Measurements from ENCODE around the gene CENPH.
"Not testable (repeated sequence)": the region's sequence is repeated elsewhere in the genome, so short reads cannot be mapped to it uniquely, and the experiment has no call there.

CENPH gene

GRCh38 chr5:69211200-69211599 is 21.8 kb downstream of the CENPH start:
- DNase-seq = no peak

- DNase-seq = no peak
These were observed 22.6 kb downstream of the CENPH start for GRCh38 chr5:69212022-69212421.

DNA sequence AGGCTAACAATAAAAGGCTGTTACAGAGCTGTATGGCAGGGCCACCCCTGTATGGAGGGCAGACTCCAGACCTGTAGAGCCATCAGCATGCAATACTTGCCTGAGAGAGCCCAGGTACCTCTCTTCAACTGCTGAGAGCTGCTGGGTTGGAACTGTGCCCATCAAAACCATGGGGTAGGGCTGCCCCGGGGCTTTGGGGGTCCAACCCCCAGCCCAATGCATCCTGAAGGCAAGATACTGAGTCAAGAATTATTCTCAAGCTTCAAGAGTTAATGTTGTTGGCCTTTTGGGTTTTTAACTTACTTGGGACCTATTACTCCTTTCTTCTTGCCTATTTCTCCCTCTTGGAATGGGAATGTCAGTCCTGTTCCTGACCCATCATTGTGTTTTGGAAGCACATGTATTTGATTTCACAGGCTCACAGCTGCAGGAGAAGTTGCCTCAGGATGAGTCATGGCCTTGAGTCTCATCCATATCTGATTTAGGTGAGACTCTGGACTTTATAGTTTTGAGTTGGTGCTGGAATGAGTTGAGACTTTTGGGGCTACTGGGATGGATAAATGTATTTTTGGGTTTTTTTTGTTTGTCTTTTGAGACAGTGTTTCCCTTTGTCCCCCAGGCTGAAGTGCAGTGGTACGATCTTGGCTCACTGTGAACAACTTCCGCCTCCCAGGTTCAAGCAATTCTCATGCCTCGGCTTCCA is 24.3 kb downstream of the CENPH start:
- DNase-seq = no peak

- no peak for DNase-seq
These were observed 27.7 kb downstream of the CENPH start for GRCh38 chr5:69217151-69217511.

DNA sequence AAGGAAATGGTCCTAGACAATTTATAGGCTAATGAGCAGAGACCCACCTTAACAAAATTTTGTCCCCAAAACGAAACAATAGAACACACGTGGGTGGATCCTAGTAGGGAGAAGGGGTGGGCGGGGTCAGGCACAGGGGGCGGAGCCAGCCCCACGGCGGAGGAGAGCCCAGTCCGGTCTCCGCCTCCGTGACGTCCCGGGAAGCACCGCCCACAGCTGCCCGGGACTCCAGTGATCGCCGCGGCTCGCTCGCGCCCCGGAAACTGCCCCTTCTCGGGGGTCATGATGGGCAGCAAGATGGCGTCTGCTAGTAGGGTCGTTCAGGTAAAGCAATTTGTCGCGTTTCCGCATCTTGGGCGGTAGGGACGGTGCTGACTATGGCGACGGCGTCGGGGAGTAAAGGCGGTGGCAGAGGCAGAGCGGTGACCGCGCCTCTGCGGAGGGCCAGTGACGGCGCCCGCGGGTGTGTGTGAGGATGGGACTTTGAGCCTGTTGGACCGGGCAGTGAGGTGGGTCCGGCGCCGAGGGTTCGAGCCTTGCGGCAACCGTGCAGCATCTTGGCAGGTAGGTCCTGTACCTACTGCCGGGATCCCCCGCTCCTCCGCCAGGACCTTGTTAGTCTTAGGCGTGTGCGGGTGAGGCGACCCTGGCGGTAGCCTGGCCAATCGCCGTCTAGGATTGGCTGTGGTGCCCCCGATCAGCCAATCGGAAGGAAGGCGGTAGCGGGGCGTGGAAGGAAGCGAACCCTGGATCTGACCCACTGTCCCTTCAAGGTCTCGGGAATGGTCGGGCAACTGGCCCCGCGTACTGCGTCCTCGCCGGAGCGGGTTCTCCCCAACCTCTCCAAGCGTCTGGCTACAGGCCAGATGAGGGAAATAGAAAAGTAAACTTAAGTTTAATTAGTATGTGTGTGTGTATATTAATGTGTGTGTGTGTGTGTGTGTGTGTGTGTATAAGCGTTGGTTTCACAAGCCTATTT is 28.5 kb downstream of the CENPH start:
- peak; percentile 81 to 95 for DNase-seq

DNA sequence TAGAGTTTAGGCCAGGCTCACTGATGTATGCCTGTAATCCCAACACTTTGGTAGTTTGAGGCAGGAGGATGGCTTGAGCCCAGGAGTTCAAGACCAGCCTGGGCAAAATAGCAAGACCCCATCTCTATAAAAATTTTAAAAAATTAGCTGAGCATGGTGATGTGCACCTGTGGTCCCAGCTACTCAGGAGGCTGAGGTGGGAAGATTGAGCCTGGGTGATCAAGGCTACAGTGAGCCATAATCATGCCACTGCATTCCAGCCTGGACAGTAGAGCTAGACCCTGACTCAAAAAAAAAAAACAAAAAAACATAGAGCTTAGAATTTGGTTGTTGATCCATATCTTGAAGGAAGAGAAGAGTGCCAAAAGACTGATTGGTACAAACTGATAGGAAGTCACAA is 30.6 kb downstream of the CENPH start:
- no peak for DNase-seq

DNA sequence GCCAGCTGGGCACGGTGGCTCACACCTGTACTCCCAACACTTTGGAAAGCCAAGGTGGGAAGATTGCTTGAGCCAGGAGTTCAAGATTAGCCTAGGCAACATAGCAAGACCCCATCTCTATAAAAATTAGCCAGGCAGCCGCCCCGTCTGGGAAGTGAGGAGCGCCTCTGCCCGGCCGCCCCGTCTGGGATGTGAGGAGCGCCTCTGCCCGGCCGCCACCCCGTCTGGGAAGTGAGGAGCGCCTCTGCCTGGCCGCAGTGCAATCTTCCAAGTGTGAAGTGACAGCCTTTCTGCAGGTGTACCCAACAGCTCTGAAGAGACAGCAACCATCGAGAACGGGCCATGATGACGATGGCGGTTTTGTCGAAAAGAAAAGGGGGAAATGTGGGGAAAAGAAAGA is 31.0 kb downstream of the CENPH start:
- not testable (repeated sequence) for DNase-seq

GRCh38 chr5:69220833-69221232 is 31.4 kb downstream of the CENPH start:
- DNase-seq = not testable (repeated sequence)

DNA sequence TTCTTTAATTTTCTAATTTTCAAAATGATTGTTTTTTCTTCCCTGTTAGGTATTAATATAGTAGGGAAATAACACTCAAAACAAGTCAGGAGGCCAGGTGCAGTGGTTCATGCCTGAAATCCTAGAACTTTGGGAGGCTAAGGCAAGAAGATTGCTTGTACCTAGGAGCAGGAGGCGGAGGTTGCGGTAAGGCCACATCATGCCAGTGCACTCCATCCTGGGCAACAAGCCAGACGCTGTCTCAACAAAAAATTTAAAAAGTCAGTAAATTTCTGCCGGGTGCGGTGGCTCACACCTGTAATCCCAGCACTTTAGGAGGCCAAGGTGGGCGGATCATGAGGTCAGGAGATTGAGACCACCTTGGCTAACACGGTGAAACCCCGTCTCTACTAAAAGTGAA is 35.1 kb downstream of the CENPH start:
- DNase-seq = no peak

DNA sequence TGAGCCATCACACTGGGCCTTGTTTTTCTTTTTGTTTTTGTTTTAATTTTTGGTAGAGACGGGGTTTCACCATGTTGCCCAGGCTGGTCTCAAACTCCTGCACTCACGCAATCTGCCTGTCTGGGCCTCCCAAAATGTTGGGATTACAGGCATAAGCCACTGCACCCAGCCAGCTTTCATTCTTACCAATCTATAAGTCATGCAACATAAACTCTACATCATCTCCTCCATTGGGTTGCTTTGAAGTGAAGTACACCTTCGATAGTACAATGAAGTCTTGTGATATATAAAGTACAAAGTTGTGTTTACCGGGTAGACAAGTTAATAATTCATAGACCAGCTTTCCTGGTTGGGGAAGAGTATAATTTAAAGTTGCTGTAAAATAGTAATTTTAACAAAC is 36.5 kb downstream of the CENPH start:
- no peak for DNase-seq

- no peak for DNase-seq
These were observed 40.8 kb downstream of the CENPH start for GRCh38 chr5:69230181-69230580.

- DNase-seq = no peak
These were observed 41.9 kb downstream of the CENPH start for GRCh38 chr5:69231281-69231680.

GRCh38 chr5:69231851-69232250 is 42.5 kb downstream of the CENPH start:
- DNase-seq = no peak

DNA sequence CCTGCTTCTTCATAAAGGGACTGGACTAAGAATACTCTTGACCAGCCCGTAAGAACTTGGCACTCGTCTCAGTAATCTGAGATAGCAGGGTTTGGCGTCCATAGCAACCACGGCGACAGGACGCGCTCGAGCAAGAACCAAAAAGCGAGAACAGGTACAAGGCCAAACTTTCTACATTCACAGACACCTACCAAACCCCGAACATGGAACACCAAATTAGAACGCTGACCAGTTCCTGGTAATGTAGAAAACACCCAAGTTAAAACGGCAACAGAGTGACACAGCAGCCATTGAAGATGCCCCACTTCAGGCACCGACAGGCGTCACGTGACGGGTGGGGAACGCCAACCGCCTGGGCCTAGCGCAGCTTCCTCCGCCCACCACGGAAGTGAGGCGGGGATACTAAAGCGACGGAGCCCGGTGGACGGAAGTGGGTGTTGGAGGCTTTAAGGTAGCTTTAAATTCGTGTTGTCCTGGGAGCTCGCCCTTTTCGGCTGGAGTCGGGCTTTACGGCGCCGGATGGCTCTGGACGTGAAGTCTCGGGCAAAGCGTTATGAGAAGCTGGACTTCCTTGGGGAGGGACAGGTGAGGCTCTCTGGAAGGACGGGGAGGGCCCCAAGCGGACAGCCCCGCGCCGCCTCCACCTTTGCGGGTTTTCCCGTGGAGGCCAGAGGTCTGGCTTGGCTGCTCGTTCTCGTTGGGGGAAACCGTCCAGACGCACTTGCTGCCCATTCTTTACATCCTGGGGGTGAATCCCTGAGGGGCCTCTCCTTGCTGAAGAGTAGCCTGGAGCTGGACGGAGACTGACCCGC is 45.3 kb downstream of the CENPH start, which contains the start of gene CDK7:
CDK7 (plus strand) TSS at position 430 of the 812 bp plus-strand sequence; CDS start at position 520, 90 bp downstream.
- DNase-seq = peak; percentile 89 to 97

DNA sequence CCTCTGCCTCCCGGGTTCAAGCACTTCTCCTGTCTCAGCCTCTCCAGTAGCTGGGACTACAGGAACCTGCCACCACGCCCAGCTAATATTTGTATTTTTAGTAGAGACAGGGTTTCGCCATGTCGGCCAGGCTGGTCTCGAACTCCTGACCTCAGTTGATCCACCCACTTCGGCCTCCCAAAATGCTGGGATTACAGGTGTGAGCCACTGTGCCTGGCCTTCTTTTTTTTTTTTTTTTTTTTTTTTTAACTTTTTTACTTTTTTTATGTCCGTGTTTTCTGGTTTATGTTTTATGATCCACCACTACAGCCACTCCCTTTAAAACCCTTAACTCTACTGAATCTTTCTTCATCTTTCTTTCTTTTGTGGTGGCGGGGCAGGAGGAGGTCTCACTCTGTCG is 47.4 kb downstream of the CENPH start:
- DNase-seq = not testable (repeated sequence)

DNA sequence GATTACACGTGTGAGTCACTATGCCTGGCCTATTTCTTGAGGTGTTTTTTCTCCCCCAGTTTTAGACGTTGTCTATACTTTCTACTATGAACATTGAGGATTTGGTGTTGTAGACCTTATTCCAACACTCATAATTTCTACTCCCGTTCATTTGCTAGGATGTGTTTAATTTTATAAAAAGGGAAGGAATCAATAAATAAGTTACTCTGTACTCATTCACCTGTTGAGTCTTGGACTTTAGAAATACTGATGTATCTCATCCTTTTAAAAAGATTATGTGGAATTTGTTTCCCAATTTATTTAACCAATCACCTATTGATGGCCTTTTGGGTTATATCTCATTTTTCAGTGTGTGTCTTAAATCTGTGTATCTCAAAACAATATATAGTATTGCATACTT is 48.5 kb downstream of the CENPH start:
- no peak for DNase-seq

DNA sequence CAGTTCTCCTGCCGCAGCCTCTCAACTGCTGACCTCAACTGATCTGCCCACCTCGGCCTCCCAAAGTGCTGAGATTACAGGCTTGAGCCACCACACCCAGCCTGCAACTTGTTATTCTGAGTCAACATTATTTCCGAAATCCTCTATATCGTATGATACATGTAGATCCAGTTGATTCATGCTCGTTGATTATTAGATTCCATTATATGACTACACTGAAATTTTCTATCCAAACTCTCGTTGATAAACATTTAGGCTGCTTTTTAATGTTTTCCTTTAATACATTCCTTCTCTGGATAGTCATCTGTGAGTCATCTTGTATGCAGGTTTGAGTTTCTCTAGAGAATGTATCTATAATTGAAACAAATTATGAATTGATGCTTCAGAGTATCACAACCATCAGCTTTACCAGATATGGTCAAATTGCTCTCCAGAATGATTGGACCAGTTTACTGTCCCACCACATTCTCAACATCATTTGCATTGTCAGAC is 49.4 kb downstream of the CENPH start:
- DNase-seq = peak; percentile 92

- no peak for DNase-seq
These were observed 53.0 kb downstream of the CENPH start for GRCh38 chr5:69242215-69242927.

GRCh38 chr5:69245031-69245430 is 55.6 kb downstream of the CENPH start:
- DNase-seq = no peak

DNA sequence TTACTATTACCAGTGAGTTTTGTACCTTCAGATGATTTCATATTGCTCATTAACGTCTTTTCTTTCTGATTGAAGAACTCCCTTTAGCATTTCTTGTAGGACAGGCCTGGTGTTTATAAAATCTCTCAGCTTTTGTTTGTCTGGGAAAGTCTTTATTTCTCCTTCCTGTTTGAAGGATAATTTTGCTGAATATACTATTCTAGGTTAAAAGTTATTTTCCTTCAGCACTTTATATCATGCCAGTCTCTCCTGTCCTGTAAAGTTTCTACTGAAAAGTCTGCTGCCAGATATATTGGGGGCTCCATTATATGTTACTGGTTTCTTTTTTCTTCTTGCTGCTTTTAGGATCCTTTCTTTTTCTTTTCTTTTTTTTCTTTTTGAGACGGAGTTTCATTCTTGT is 58.6 kb downstream of the CENPH start:
- no peak for DNase-seq

DNA sequence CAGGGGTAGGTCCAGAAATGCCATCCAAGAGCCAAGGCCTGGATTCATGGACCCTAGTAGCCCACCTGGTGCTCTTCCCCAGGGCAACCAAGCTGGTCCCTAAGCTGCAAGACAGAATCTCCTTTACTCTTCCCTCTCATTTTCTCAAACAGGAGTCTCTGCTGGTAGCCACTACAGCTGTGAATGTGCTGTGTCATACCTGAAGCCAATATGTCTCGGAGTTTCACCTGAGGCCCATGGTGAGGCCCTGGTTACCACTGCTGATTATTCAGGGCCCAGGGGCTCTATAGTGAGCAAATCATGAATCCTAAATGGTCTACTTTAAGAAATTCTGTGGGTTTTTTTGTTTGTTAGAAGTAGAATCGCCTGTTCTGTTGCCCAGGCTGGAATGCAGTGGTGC is 61.2 kb downstream of the CENPH start:
- no peak for DNase-seq

- DNase-seq = no peak
These were observed 63.1 kb downstream of the CENPH start for GRCh38 chr5:69252437-69252836.

Data from SW 1271 (cell line).